Measurements from ENCODE around the gene P2RX6.
"Not testable (repeated sequence)": the region's sequence is repeated elsewhere in the genome, so short reads cannot be mapped to it uniquely, and the experiment has no call there.

The P2RX6 gene

DNA sequence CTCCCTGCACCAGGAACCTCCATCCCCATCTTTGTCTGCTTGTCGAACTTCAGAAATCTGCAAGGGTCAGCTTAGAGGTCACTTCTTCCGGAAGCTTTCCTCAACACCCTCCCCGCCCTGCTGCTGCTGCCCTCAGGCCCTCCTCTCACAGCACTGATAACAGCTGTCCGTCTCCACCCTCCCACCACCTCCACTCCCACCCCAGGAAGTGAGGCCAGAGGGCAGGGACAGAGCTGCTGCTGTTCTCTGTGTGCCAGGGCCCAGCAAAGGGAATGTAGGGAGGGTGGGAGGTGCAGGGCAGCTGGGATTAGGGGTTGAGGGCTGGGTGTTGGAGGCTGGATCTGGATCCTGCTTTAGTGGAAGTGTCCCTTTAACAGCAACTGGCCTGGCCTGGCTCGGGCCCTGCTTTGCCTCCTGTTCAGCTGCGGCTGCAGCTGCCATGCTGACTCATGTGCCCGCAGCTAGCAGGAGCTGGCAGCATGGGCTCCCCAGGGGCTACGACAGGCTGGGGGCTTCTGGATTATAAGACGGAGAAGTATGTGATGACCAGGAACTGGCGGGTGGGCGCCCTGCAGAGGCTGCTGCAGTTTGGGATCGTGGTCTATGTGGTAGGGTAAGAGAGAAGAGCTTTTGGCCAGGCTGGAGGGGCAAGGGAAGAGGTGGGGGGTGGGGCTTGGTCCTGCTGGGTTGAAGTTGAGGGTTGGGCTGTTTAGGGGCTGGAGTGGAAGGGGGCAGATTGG, at the start of gene P2RX6:
Gene P2RX6 (plus strand): TSS at position 440 of the 740 bp plus-strand sequence. CDS start 10 bp downstream, at position 450.
- DNase-seq = no peak

DNA sequence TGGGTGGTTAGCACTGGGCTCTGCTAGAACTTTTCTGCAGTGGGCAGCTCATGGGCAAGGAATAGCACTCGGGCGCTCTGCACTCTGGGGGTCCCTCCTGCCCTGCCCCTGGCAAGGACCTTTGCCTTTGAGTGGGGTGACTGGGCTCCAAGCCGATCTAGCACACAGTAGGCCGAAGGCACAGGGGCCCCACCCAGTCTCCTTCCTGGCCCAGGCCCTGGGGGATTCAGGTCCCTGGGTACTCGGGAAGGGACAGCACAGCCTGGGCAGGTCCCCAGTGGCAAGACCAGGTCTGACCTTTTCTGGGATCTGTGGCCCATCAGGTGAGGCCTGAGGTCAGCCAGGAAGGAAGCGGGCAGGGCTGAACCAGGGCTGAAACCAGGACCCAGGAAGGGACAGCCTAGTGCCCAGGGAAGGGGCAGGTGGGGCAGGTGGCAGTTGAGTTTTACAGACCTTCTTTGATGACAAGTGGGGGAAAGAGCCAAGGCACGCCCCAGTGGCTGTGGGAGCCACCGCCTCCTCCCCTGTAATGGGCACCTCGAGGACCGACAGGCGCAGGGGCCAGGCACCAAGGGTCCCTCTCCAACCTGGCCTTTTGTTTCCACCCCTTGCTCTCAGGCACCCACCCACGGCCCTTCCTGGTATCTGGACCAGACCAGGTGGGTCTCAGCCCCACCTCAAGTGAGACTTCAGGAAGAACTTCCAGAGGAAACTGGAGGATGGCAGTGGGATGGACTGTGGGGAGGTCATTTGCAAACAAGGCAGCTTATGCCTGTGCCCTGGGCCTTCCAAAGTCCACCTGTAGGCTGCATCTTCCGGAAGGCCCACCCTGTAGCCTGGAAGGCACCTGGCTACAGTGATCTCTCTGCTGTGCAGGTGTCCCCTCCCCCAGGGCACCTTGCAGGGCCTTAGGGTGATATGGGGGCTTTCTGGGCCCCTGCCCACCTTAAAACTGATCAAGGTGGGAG, 48.8 kb upstream of the P2RX6 start:
- no peak for DNase-seq

DNA sequence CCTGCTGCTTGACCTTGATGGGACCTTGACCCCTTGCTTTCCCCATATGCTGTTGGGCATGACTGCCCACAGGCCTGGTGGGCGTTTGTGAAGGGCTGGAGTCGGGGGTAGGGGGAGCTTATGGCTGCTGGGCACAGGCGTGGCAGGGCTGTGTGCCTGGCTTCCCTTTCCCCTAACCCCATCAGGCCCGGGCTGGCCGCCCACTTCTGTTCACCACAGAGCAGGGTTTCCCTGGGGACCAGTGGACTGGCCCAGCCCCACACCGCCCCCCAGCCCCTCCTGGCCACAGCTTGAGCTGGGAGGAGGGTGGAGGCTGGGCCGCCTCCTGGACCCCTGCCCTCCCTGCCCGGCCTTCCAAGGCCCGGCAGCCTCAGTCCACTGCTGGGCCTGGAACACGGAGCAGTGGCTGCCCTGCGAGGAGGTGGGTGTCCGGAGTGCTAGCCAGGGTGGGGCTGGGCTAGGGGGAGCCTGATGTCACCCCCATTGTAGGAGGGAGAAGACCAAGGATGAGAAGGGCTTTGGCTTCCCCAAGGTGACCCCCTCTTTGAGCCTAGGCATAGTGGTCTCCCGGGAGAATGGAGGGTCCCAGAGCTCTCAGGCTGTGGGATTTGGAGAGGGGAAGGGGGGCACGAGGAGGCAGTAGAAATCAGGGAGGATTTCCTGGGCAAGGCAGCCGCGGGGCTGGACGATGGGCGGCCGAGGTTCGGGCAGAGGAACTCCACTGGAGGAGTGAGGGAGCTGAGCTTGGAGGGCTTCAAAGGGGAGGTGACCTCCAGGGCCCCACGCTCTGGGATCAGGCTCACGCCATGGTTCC, 47.9 kb upstream of the P2RX6 start, which contains the start of gene AIFM3:
Gene AIFM3 (plus strand): TSS at position 373 of the 814 bp plus-strand sequence. CDS start 690 bp downstream, outside the sequence.
- no peak for DNase-seq

DNA sequence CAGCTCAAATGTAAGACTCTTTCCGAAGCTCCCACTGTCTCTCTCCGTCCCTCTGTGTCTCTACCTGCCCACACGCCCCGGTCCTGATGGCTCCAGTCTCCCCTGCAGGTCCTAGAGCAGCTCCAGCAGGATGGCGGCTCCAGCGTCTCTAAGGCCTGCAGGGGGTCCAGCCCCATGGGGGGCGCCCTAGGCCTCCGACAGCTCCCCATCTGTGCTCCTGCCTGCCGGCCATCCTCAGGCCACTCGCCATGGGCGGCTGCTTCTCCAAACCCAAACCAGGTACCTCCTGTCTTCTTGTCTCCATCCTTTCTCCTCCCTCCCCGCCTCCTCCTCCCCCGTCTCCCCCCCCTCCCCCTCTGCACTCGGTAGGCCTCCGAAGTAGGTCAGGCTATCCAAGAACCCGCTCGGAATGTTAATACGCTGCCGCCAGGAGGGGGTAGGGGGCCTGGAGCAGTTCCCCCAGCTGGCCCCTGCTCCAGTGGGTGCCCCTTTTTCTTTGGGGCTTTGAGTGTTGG, 47.2 kb upstream of the P2RX6 start:
- DNase-seq = no peak

DNA sequence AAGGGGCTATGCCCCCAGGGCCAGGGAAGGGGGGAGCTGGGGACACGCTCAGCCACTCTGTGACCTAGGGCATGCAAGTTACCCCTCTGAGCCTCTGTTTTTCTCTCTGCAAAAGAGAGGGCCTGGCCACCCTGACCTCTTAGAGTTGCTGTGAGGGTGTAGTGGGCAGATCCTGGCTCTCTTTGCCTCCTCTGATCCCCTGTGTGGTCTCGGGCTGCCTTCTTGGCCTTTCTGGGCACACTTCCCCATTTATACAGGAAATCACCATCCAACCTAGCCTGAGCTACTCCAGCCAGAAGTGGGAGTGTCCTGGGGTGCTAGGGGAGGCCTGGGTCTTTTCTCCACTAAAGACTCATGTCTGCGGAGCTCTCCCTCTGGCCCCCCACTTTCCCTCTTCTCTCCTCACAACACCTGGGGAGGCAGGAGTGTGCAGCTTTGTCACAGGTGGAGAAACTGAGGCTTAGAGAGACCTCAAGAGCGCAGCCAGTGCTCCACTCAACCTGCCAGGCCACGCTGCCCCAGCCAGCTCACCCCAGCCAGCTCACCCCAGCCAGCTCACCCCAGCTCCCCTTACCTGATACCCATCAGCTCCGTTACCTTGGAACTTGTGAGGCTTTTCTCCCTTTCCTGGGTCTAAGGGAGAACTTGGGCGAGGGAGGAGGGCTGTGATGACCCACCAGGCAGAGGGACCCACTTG, 46.5 kb upstream of the P2RX6 start:
- DNase-seq = no peak

DNA sequence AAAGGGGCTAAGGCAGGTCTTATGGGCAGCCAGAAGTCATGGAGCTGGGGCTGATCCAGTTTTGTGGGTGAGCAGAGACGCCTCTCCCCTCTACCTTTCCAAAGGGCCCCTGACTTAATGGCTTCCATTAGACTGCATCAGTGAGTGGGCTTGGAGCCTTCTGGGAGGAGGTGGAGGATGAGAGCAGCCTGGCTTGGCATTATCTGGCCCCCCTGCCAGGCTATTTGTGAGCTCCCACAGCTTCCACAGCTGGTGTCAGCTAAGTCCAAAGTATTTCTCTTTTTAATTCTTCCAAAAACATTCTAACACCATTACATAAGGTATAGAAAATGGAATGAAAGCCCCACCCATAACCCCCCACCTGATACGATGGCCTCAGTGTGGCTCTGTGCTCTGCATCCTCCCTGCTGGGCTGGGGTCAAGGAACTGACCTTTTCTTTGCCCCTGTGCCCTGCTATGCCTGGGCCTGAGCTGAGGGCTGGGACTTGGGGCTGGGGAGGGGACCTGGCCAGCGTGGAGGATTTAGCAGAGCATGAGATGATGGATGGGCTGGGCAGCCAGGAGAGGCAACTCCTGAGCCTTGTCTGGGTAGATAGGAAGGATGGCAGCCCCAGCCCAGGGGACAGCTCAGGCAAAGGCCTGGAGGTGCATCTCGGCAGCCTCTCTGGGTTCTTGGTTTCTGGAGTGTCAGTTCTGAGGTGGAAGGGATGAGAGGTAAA, 43.9 kb upstream of the P2RX6 start:
- DNase-seq = no peak

DNA sequence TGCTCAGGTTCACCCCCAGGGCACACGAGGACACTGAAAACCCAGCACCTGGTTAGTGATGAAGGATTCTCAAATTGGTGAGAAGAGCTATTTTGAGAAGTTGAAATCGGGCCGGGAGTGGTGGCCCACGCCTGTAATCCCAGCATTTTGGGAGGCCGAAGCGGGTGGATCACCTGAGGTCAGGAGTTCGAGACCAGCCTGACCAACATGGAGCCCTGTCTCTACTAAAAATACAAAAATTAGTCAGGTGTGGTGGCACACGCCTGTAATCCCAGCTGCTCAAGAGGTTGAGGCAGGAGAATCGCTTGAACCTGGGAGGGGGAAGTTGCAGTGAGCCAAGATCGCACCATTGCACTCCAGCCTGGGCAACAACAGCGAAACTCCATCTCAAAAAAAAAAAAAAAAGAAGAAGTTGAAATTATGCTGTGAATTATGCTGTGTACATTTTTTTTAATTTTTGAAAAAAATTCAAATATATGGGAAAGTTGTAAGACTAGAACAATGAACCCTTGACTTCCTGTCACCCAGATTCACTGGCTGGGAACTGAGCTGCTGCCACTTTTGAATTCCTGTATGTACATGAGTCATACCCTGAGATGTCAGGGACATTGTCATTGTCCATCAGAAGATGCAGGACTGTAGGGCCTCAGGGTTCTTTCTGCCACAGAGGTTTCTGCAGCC, 42.8 kb upstream of the P2RX6 start:
- DNase-seq = not testable (repeated sequence)

DNA sequence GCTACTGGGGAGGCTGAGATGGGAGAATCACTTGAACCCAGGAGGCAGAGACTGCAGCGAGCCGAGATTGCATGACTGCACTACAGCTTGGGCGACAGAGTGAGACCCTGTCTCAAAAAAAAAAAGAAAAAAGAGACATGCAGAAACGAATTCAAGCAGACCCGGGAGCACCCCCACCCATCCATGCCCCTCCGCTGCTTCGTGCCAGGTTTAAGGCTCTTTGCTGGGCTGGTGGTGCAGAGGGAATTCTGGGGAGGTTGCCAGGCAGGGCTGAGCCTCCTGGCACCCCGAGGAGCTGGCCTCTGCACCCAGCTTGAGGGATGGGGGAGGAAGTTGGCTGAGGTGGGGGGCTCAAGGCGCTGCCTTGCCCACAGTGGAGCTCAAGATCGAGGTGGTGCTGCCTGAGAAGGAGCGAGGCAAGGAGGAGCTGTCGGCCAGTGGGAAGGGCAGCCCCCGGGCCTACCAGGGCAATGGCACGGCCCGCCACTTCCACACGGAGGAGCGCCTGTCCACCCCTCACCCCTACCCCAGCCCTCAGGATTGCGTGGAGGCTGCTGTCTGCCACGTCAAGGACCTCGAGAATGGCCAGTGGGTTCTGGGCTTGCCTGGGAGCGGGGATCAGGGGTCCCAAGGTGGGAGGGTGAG, 41.9 kb upstream of the P2RX6 start:
- no peak for DNase-seq

DNA sequence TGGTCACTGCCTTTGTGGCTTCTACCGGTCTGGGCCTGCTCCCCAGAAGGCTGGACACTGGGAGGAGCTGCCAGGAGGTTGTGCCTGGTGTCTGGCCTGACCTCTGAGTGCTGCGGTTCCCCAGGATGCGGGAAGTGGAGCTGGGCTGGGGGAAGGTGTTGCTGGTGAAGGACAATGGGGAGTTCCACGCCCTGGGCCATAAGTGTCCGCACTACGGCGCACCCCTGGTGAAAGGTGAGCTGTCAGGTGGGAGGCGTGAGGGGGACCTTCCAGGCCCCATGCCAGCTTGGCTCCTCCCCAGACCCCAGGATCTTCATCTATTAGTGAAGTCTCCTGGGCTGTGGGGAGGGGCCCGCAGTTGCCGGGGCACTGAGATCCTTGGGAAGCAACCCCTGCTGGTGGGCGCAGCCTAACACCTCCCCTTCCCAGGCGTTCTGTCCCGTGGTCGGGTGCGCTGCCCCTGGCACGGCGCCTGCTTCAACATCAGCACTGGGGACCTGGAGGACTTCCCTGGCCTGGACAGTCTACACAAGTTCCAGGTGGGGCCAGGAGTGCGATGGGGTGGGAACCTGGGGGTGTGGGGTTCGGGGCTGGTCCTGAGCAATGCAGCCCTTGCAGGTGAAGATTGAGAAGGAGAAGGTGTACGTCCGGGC, 41.2 kb upstream of the P2RX6 start:
- DNase-seq = no peak

DNA sequence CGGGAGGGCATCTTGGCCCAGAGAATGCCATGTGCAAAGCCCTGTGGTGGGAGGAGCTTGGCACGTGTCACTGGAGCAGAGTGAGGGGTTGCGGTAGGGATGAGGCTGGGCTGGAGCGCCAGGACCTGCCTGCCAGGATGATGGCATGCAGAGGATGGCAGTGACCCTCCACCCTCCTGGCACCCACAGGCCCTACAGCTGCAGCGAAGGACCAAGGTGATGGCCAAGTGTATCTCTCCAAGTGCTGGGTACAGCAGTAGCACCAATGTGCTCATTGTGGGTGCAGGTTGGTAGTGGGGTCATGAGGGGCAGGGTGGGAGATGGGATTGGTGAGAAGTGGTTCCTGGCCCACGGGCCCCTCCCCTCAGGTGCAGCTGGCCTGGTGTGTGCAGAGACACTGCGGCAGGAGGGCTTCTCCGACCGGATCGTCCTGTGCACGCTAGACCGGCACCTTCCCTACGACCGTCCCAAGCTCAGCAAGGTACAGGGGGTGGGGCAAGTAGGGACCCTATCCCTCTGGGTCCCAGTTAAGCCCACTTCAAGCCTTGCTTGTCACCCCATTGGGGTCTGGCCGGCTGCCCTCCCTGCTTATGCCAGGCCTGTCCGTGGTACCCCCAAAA, 40.5 kb upstream of the P2RX6 start:
- DNase-seq = no peak

DNA sequence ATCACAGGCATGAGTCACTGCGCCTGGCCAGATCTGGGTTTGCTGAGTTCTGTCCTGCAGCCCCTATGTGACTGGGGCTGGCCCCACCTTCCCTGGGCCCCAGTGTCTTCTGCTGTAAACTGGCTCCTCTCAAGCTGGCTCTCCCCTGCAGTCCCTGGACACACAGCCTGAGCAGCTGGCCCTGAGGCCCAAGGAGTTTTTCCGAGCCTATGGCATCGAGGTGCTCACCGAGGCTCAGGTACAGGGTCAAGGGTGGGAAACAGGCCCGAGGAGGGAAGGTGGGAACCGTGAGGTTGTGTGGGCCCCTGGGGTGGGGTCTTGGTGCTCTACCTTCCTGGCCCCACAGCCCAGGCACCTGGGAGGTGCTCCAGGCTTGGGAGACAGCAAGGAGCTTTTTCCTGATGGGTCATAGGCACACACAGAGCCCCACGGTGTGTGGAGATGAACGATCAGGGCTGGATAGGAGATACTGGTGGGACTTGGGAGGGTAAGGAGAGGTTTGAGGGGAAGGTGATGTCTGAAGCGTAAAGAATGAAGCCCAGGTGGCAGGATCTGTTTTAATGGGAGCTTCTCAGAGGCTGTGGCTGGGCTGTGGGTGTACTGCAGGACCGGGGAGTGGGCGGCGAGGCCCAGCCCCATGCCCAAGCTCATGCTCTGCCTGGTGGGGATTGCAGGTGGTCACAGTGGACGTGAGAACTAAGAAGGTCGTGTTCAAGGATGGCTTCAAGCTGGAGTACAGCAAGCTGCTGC, 39.2 kb upstream of the P2RX6 start:
- no peak for DNase-seq

DNA sequence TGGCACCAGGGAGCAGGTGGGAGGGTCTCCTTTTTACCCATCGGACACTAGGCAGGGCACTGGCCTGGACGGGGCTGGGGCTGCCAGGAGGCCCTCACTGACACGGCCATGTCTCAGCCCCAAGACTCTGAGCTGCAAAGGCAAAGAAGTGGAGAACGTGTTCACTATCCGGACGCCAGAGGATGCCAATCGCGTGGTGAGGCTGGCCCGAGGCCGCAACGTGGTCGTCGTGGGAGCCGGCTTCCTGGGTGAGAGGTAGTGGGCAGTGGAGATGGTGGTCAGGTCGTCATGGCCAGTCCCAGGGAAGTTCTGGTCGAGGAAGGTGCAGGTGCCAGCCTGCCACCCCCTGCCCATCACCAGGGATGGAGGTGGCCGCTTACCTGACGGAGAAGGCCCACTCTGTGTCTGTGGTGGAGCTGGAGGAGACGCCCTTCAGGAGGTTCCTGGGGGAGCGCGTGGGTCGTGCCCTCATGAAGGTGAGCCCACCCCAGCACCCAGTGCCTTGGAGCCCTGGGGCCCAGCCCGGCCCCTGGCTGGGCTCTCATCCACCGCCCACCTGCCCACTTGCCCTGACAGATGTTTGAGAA, 38.6 kb upstream of the P2RX6 start:
- no peak for DNase-seq

DNA sequence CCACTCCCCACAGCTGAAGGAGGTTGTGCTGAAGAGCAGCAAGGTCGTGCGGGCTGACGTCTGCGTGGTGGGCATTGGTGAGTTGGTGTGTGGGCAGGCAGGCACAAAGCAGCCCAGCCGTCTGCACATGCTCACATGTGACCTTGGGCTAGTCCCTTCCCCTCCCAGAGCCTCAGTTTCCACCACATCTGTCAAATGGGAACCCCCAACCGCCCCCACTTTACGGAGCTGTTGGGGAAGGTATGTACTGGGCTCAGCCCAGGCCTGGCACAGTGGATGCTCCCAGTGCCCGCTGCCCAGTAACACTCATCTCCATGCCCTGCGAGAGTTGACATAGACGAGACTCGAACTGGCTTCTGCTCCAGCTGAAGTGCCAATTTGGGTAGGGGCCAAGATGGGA, 37.9 kb upstream of the P2RX6 start:
- DNase-seq = no peak

DNA sequence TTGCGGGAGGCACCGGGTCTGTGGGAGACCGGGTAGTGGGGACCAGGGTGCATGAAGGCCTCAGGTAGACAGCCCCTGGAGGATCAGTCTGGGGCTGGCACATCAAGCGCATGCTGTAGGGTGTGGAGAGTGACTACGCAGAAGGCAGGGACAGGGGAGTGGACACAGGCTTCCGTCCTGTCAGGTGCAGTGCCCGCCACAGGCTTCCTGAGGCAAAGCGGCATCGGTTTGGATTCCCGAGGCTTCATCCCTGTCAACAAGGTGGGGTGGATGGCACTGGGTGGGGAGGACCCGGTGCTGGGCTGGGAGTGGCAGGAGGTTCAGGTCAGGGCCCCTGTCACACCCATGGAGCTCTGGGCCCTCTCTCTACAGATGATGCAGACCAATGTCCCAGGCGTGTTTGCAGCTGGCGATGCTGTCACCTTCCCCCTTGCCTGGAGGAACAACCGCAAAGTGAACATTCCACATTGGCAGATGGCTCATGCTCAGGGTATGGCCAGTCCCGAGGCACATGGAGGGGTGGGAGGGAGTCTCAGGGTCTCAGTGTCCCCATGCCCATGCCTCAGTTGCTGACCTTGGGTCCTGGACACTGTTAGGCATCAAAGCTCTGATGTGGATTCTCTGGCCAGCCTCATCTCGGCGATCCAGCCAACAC, 37.3 kb upstream of the P2RX6 start:
- DNase-seq = no peak

DNA sequence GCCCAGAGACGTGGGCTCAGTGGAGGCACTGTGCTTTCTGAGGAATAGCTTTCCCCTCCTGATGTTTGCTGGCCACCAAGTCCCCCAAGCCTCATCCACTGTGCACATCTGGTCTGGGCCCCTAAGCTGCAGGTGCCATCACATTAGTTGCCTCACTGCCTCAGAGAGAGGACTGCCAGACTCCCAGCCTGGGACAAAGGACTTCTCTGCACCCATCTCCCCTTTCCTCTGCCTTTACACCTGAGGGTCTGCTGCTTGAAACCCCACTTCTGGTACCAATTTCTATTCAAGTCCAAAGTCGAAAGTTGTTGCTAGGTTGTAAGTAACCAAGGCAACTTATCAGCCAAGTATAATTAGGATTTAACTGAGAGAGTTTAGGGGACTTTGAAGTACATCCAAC, 36.5 kb upstream of the P2RX6 start:
- no peak for DNase-seq

DNA sequence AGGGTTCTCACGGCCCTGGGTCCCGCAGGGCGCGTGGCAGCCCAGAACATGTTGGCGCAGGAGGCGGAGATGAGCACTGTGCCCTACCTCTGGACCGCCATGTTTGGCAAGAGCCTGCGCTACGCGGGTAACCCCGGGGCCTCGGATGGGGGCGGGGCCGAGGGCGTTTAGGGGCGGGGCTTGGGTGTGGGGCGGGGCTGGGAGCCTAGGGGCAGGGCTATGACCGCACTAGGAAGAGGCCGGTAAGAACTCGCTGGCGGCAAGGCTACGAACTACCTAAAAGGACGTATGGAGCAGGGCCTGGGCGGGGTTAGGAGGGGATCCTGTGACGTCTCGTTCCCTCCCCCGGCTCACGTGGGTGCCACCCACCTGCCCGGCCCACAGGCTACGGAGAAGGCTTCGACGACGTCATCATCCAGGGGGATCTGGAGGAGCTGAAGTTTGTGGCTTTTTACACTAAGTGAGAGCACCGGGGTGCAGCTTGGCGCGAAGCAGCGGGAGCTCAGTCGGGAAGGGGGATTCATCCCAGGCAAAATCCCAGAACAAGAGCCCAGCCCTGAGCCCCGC, 35.6 kb upstream of the P2RX6 start:
- no peak for DNase-seq

DNA sequence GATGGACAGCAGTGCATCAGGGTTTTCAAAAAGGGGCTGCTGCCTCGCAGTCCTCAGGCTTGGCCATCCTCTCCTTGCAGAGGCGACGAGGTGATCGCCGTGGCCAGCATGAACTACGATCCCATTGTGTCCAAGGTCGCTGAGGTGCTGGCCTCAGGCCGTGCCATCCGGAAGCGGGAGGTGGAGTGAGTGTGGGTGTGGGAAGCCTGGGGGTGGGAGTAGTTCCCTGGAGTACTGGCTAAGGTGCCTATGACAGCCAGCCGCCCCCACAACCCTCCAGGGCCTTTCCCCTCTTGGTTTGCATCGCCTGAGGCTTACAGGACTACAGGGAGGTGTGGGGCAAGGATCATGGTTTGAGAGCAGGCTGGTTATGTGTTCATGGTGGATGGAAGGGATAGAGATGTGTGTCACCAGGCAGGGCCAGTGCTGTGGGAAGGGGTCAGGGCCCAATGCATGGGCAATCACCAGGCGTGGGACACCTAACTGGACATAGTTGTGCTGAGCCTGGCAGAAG, 35.0 kb upstream of the P2RX6 start:
- DNase-seq = no peak
